ENCODE measurements around the gene CBFA2T3. TPM values are rescaled to one million over a fixed set of nuclear protein-coding genes. Genes with fewer than 3 reads are reported as not detected.
A peak's percentile ranks its signal among the peaks of the same experiment; 100 is the strongest.
"Not testable (repeated sequence)": the region's sequence is repeated elsewhere in the genome, so short reads cannot be mapped to it uniquely, and the experiment has no call there.

The CBFA2T3 gene
- total RNA-seq, 1 donor from 2014 or later, result 1.4 TPM

DNA sequence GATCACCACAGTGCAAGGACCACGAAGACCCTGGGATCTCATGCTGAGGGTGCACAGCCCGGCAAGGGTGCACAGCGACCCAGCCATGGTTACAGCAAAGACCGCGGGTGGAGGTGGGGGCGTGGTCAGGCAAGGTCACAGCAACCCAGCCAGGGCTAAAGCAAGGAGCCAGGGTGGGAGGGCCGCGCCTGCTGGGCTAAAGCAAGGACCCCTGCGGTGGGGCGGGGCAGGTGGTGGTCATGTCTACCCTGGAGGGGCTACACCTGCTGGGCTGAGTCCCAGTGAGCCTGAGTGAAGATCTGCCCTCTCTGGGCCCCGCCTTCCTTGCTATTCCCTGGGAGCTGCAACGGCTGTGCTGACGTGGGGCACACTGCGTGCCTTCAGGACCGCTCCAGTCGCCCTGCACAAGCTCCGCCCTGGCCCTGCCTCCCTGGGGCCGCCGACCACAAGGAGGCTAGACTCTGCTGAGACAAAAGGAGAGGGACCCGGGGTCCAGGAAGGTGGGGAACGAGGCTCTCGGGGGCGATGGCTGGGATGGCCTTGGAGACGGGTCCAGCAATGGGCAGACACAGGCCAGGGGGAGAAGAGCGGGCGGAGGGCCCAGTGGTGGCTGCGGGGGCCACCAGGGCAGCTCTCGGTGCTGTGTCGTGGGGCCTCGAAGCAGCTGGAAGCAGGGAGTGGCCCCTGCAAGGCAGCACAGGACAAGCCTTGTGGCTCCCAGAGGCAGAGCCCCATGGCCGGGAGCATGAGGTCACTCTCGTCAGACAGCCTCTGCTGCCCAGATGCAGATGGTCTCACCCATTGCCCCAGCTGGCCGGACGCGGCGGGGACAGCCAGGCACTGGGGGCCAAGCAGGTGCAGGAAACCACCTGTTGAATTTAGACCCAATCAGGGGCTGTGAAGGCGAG is 52.8 kb downstream of the CBFA2T3 start:
- no peak for DNase-seq (ENCODE audit: low spot score)

DNA sequence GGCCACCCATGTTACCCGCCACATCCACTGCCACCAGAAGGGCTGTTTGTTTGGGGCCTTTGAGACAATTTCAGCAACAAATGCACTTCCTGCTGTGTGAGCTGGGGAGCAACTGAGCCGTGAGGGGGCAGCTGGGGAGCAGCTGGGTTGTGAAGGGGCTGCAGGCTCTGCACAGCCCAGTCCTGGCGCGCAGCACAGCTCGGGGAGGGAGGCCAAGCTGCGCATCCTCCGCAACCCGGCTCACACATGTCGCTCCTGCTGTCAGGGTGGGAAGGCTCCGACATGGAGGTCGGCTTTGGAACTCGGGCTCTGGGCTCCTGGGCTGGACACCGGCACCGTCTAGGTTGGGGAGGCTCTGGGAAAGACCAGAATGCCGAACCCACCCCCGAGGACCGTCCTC is 53.6 kb downstream of the CBFA2T3 start:
- no peak for DNase-seq (ENCODE audit: low spot score)

DNA sequence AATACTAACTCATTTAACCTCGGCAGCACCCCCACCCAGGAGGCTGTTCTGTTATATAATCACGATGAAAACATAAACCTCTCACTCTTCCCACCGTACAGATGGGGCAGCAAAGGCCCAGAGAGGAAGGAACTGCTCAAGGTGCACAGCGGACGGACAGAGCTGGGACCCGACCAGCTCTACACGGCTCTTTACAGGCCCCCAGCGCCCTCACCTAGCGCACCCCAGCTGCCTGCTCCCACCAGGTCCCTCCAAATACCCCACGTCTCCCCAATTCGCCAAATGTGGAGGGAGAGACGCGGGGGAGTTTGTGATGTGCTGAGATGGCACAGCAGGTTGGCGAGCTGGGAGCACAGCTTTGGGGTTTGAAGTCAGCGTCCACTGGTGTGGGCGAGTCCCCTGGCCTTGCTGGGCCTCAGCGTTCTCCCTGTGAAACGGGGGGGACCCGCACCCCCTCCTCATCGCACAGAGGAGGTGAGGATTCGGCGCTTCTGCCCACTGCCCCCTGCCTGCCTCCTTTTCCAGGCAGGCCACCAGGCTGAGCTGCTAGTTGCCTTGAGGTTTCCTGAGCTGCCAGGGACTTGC is 54.1 kb downstream of the CBFA2T3 start:
- no peak for DNase-seq (ENCODE audit: low spot score)

DNA sequence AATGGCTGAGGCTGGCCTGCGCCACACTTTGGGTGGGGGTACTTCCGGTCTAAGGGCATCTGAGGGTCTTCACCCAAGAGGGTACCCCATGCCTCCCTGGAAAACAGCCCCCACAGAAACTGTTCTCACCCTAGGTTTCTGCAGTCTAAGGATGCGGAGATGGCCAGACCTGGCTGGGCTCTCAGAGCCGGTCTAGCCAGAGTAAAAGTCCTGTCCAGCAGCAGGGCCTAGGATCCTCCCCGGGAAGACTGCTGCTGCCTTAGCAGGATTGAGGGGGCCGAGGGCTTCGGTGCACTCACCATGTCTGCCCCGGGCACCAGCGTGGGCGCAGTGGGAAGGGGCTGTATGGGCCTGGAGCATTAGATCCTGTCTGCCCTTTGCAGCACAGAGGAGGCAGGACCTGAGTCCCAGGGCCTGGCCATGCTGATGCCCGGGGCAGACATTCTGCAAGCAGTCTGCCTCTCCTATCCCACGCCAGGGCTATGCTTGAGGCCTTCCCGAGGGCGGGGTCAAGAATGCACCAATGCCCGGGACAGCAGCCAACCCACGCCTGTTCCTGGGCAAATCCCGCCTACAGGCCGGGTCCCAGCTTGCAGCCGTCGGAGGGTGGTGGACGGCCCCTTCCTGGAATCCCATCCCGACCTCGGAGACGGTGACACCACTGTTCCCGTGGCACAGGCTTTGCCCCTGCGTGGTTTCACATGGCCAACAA is 54.7 kb downstream of the CBFA2T3 start:
- DNase-seq (ENCODE audit: low spot score), result peak; percentile 84

DNA sequence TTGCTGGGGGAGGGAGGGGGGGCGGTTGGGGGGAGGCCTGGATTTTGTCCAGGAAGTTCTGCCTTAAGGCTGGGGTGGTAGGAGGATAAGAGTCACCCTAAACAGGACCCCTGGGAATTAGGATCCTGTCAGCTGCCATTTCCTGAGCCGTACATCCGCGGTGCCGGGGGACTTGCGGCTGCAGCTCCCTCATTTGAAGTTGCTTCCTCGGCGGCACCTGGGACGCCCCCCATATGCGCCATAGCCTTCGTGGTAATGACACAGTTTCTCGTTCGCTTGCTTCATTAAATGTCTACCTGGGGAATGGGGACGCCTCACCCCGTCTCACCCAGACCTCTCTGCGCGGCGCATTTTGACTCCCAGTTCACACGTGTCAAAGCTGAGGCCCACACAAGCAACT is 55.4 kb downstream of the CBFA2T3 start:
- DNase-seq (ENCODE audit: low spot score), result no peak

DNA sequence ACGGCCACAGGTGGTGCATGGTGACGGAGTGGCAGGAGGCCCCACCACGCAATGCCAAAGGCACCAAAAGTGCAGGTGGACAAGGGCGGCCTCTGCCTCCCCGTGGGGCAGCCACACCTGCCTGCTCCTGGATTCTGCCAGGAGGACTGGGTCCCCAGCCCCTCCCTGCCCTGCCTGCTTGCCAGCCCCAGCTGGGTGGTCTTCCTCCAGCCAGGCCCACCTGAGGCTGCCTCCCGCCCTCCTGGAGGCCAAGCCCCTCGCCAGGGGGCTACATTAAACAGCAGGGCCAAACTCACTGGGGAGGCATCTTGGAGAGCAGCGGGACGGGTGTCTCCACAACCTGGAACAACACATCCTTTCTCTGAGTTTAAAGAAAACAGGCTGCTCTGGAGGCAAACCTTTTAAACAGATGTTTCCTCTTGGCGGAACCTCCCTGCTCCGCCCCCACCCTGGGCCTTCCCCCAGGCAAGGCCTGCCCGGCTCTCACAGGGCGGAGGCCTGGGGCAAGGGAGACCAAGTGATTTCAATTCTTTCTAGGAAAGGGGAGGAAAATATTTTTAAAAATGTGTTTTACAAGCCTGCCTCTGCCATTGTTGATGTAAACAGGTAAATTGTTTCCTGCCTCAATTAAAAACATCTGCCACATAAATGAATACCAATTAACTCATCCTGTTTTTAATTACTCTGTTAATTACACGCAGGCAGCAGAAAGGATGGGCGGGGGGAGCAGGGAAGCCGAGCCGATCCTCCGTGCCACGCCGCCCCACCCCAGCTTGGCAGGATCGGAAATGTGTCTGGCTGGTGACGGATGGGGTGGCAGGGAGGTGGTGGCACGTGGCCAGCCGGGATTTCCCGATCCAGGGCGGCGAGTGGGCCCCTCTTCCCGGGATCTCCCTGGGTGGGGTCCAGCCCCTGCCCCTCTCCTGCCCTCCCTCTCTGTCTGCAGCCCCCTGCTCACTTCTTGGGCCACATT is 56.1 kb downstream of the CBFA2T3 start:
- peak; percentile 90 for DNase-seq (ENCODE audit: low spot score)

DNA sequence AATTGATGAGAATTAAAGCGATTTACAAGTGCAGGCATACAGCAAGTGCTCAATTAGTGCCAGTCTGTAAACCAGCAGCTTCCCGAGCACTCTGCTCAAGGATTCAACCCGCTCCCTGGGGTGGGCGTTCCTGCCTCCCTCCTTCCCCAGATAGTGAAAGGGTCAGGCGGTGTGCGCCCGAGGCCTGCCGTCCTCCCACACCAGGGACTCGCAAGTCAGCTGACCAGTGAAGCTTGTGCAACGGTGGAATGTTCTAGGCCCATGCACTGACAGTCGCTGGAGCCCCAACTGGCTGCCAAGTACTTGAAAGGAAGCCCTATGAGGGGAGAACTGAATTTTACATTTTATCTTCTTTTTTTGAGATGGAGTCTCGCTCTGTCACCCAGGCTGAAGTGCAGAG is 57.1 kb downstream of the CBFA2T3 start:
- no peak for DNase-seq (ENCODE audit: low spot score)

DNA sequence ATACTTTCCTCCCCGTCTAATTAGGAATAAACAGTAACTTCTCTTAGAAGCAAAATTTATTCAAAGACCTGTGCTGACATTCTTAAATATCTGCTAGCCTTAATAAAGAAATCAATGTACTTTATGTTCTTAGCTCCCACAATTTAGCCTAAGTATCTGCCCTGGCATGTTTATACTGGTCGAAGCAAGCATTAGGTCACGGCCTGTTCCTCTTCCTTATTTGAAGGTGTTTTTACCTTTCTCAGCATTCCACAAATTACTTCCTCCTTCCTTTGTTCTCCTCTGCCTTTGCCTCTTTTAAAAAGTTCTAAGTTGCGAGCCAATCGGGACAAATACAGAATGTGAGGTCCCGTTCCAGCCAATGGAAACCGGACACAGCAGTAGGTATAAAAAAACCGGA is 58.1 kb downstream of the CBFA2T3 start:
- DNase-seq (ENCODE audit: low spot score), result not testable (repeated sequence)

DNA sequence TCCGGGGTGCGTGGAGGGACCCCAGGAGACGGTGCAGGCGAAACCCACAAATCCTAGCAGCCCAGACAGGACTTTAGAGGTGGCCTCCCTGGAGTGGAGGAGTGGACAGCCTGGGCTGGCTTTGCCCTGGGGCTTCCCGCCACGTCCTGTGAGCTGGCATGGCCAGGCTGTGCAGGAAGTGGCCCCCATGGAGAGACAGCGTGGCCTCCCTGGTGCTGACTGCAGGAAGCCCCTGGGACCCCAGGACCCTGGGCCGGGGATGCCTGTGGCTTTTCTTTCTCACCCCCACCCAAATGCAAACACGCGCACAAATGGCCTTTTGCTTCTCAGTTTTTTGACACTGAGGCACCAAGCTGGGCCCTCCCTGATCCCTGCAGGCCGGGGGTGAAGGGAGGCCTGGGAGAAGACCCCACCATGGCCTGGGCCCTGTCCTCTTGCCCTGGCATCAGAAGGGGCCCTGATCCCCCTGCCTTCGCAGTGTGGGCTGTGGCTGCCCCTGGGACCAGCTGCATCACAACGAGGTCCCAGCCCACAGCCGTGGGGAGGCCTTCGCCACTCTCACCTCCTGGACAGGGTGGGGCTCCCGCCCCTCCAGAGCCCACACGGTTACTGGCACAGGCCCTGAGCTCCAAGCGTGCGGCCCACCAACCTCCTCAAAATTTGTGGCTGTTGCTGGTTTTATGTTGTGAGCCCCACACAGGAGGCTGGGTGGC is 58.9 kb downstream of the CBFA2T3 start:
- DNase-seq (ENCODE audit: low spot score), result no peak

DNA sequence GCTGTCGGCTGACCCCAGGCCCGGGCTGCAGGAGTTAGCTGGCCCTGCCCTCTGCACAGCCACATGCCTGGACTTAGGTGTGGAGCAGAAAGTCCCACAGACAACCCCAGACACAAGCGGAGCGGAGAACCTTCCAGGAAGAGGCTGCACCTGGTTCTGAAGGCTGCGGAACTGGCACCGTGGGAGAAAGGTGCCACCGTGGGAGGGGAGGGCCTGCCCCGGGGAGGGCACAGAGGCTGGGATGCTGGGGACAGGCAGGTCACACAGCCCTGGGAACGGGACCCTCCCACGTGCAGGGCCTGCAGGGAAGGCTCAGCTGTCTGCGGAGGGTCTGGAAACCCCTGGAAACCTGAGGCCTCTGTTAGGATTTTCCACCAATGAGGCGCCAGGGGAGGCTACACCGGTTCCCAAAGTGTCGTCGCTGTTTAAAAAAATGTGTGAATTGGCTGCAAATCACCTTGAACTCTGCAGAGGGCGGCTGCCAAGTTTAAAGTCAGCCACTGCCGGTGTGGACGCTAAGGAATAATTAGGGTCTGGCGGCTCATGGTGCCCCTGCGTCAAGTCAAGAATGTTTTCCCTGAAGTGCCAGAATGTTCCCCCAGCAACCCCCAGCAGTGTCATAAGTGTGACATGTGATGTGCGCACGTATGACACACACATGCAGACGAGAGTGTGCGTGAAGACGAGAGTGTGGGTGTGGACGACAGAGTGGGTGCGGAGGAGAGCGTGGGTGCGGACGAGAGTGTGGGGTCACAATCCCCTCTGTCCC is 59.7 kb downstream of the CBFA2T3 start:
- no peak for DNase-seq (ENCODE audit: low spot score)

DNA sequence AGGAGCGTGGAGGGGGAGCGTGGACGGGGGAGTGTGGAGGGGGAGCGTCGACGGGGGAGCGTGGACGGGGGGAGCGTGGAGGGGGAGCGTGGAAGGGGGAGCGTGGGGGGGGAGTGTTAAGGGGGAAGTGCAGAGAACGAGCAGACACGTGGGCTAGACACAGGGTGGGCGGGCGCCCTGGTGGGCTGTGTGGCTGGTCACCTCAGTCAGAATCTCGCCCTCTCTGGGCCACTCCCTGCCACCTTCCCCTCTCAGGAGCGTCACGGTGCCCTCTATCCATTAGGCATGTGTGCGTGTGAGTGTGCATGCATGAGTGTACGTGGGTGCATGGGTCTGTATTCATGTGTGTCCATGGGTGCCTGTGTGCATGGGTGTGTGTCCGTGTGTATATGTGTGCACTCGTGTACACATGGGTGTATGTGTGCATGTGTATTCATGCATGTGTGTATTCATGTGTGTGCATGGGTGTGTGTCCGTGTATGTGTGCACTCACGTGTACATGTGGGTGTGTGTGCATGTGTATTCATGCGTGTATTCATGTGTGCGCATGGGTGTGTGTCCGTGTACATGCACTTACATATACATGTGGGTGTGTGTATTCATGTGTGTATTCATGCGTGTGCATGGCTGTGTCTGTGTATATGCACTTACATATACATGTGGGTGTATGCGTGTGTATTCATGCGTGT is 61.2 kb downstream of the CBFA2T3 start:
- no peak for DNase-seq (ENCODE audit: low spot score)

DNA sequence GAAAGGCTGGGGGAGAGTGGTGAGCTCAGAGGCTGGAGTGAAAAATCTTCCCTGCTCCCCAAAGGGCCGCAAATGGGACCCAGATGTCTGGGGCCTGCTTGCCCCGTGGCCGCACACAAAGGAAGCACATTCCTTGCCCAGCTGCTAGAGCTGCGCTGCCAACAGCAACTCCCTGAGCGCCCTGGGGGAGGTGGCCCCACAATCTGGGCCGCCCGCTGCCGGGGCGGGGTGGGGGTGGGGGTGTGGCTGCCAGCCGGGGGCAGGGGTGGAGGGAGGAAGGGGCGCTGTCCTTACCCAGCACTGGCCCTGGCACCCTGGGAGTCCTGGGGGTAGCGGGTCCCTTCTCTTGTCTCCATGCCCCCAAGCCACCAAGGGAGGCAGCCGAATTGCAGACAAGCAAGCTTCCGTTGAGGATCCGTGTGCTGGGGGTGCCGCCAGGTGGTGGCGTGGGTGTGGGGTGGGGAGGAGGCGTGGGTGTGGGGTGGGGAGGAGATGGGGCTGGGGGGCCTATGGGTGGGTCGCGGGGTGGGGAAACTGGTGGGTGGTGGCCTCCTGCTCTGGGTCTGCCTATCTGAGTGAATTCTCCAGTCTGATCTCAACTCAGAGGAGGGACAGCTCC is 62.1 kb downstream of the CBFA2T3 start:
- no peak for DNase-seq (ENCODE audit: low spot score)

DNA sequence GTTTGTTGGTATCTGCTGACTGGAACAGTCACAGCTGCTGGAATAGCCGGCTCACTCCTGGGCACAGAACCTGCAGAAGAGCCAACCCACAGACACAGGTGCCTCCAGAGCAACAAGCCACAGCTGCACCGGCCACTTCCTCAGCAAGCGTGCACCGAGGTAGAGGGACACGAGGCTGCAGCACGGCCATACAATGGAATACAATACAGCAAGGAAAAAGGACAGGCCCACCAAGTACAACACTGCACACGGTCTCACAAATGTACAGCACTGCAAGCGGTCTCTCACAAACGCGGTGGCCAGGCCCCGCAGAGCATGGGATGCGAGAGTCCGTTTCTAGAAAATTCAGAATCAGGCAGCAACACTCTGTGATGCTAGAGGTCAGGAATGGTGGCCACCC is 63.1 kb downstream of the CBFA2T3 start:
- DNase-seq (ENCODE audit: low spot score), result no peak

DNA sequence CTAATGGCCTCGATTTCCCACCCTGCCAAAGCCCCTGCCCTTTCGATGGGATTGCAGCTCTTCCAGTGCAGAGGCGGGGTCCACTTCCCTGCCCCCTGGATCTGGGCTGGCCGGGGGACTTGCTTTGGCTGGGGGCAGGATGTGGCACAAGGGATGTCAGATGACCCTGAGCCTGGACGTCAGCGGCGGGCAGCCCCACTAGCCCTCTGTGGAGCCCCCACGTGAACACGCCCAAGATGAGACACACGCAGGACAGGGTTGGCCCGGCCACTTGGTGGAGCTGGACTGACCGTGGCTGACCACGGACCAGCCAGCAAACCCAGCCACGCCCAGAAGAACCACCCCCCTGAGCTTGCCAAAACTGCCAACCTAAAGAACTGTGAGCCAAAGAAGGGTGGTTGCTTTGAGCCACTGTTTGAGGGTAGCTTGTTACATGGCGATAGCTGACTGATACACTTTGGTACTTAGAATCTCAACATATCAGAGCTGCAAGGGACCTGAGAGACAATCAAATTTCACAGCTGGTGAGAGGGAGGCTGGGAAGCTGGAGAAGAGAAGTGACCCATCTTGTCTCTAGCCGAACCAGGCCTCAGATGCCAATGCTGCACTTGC is 63.9 kb downstream of the CBFA2T3 start:
- no peak for DNase-seq (ENCODE audit: low spot score)

DNA sequence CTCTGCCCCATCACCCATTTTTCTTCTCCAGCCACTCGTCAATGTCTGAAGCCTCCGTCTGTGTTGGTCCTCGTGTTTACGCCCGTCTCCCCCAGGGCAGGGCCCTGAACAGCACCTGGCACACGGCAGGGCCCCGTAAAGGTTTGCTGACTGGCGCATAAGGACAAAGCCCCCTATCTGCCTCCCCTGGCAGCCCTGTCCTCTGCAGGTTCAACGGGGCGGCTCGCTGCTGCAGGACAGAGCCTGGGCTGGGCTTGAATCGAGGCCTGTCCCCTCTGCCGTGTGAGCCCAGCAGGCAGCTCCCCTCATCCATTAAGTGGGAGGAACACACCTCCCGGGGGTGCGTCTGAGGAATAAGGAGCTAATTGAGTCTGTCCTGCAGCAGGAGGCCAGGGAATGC is 64.5 kb downstream of the CBFA2T3 start:
- DNase-seq (ENCODE audit: low spot score), result no peak

DNA sequence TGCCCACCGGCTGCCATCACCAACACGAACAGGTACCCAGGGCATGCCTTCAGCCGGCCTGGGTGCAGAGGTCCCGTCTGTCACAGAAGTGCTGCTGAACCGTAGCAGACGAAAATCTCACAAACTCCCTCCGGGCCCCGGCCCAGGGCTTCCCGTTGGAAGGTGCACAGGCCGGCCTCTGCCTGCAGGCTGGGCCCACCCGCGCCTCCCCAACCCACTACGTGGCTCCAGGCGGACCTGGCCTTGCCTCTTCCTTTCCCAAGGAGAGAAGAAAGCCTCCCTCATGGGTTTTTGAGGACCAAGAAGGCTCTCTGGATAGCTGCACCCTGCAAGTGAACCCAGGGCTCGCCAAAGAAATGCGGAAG is 65.1 kb downstream of the CBFA2T3 start:
- DNase-seq (ENCODE audit: low spot score), result no peak

DNA sequence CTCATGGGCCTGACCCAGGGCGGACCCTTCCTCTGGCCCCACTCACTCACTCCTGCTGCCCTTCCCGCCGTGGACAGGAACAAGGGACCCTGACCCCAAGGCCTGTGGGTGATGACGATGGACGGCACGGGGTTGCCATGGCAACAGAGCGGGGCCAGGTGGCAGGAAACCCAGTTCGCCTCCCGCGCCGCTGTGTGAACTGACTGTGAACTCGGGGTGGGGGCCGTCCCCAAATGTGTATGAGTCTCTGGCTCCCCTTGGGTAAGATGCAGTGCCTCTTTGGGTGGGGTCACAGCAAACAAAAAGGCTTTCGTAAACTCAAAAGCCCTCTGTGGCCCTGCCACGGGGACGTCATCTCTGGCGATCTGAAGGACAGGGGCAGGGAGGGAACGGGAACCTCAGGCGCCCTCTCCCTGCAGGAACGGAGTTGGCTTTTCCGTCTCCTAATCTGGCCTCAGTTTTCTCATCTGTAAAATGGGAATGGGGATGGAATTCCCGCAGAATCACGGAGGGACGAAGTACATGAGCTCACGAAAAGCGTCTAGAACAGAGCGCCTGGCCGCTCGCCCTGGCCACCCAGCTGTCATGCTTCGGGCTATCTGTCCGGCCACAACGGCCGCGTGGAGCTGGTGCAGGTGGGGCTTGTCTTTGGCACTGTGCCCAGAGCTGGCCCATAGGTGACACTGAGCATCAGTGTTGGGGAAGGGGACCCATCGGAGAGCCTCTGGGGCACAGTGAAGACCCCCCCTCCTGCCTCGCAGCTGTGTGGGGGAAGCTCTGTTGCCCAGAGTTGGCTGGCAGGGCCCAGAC is 65.7 kb downstream of the CBFA2T3 start:
- DNase-seq (ENCODE audit: low spot score), result no peak

All from umbilical cord (tissue), 2 donors.